Mucosa of descending colon (tissue), 3 donors: Measurements from ENCODE around the gene RUNX1. TPM values are rescaled to one million over a fixed set of nuclear protein-coding genes. Genes with fewer than 3 reads are reported as not detected.

ENCODE experiments used
- ATAC-seq: fragments of 200-7000 bp; cut with Tn5 transposase; one replicate; pipeline ENCODE4 v1.9.1; 2020; ENCODE audit warnings: mild to moderate bottlenecking, moderate library complexity
- DNase-seq, 3 donors: peaks; one replicate each; pipeline ENCODE4 v3.0.0-alpha.2; 2020
- H3K36me3 ChIP-seq: fragments of 200-600 bp; one replicate; pipeline ENCODE4 v1.8.0; 2021; ENCODE audit warnings: low read depth, mild to moderate bottlenecking
- H3K4me1 ChIP-seq: fragments of 200-600 bp; one replicate; pipeline ENCODE4 v1.8.0; 2021; ENCODE audit warnings: low read depth, mild to moderate bottlenecking
- H3K4me3 ChIP-seq: fragments of 200-600 bp; one replicate; pipeline ENCODE4 v1.8.0; 2021; ENCODE audit warnings: mild to moderate bottlenecking
- H3K9me3 ChIP-seq: fragments of 200-600 bp; one replicate; pipeline ENCODE4 v1.8.0; 2021; ENCODE audit warnings: mild to moderate bottlenecking
- CTCF ChIP-seq: fragments of 200-600 bp; IDR thresholded peaks from one replicate; pipeline ENCODE4 v1.8.0; 2022; ENCODE audit warnings: antibody characterized with exemption, mild to moderate bottlenecking
- intact Hi-C, 2 donors: fragments of 100-400 bp; cut with DNase I in 1 of 2; cut with micrococcal nuclease in 1 of 2; formaldehyde crosslinking; loops; one replicate each; pipeline versions ENCODE4 v1.11.0 to v1.11.1; 2022; cut with DNase I, micrococcal nuclease
- total RNA-seq, 3 donors: library from RNA; stranded (reverse); fragmentation: NEBNext Ultra II Directional in 2 of 3; extraction: Animal tissue kit (Norgen Biotek cat#: 25700) in 2 of 3; gene quantifications; one replicate each; pipeline versions ENCODE4 v1.2.1 to v1.2.4, GENCODE V29; 2021 to 2023
- donor health status: DM: no; HTN: no; CAD: no; lungs with moderate emphysema.
- donor health status: DM: no; HTN: no; CAD: no.
- donor health status: DM: no; HTN: yes; CAD: no.

RUNX1 gene
- total RNA-seq, 3 donors from 2014 or later, result 16.5 to 29.4 (median 24.0) TPM

GRCh38 chr21:35025206-35026152, 23.6 kb downstream of the RUNX1 start:
- TF ChIP-seq CTCF, result no peak
- no peak for ATAC-seq
- H3K4me3 ChIP-seq, result no peak overlapping the region
- intact Hi-C loops, result no loop called here
- H3K4me1 ChIP-seq, result peaks cover 30% of the 10 kb centered on the region
- no peaks in the 10 kb centered on the region for H3K9me3 ChIP-seq
- H3K36me3 ChIP-seq, result no peaks in the 10 kb centered on the region
- no peak for DNase-seq

GRCh38 chr21:35024513-35024912, 24.6 kb downstream of the RUNX1 start:
- Histone ChIP-seq H3K4me3 (no peak overlapping the region), H3K9me3 (no peaks in the 10 kb centered on the region), H3K36me3 (no peaks in the 10 kb centered on the region), H3K4me1 (peaks cover 34% of the 10 kb centered on the region)
- no peak for ATAC-seq
- TF ChIP-seq CTCF, result no peak
- intact Hi-C loops, result no loop called here
- DNase-seq, result no peak

GRCh38 chr21:35024071-35024420, 25.1 kb downstream of the RUNX1 start:
- no peak for ATAC-seq
- peak in 1 of 3 donors; percentile 44 for DNase-seq
- H3K4me1 ChIP-seq, result peaks cover 37% of the 10 kb centered on the region

GRCh38 chr21:35023396-35024070, 25.6 kb downstream of the RUNX1 start:
- no peak overlapping the region for H3K4me3 ChIP-seq
- DNase-seq (peak in 1 of 3 donors; percentile 52), ATAC-seq (no peak)
- intact Hi-C loops, result no loop called here
- peaks cover 42% of the 10 kb centered on the region for H3K4me1 ChIP-seq
- H3K36me3 ChIP-seq, result no peaks in the 10 kb centered on the region
- TF ChIP-seq CTCF, result no peak
- no peaks in the 10 kb centered on the region for H3K9me3 ChIP-seq

More at GRCh38 chr21:35024071-35024420, 25.1 kb downstream of the RUNX1 start:
- no peak for TF ChIP-seq CTCF
- intact Hi-C loops, result no loop called here
- Histone ChIP-seq H3K36me3 (no peaks in the 10 kb centered on the region), H3K4me3 (no peak overlapping the region), H3K9me3 (no peaks in the 10 kb centered on the region)

GRCh38 chr21:35021546-35021945, 27.6 kb downstream of the RUNX1 start:
- DNase-seq, result peak in 1 of 3 donors; percentile 42
- no peak for TF ChIP-seq CTCF
- Histone ChIP-seq H3K36me3 (no peaks in the 10 kb centered on the region), H3K9me3 (no peaks in the 10 kb centered on the region), H3K4me3 (no peak overlapping the region), H3K4me1 (peaks cover 46% of the 10 kb centered on the region)
- no peak for ATAC-seq
- intact Hi-C loops, result no loop called here
